VCaP (cell line): ENCODE results near the gene HDAC4.
"Not testable (repeated sequence)": the region's sequence is repeated elsewhere in the genome, so short reads cannot be mapped to it uniquely, and the experiment has no call there.

Experiments
- H3K27ac ChIP-seq: fragments of 450-650 bp; 2 replicates; pipeline ENCODE4 v1.5.1; 2017
- CTCF ChIP-seq: fragments of 450-650 bp; conservative IDR thresholded peaks from 2 replicates; pipeline ENCODE4 v1.5.1; 2017; ENCODE audit warnings: mild to moderate bottlenecking, moderate library complexity

Gene HDAC4

DNA sequence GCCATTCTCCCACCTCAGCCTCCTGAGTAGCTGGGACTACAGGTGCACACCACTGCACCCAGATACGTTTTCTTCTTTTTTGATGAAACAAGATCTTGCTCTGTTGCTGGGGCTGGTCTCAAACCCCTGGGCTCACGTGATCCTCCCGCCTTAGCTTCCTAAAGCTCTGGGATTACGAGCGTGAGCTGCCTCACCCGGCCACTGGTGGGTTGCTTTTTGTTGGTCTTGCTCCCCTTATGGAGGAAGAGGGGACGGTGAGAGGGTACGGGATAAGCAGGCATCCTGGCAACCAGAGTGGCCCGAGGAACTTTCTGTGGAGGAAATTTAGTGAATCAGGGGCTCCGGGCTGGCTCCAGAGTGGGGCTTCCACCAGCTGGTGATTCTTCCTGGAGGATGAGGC is 222.3 kb downstream of the HDAC4 start:
- TF ChIP-seq CTCF = no peak
- H3K27ac ChIP-seq = no peak overlapping the region

- H3K27ac ChIP-seq = no peak overlapping the region
- TF ChIP-seq CTCF = no peak
These were observed 222.9 kb downstream of the HDAC4 start for GRCh38 chr2:239177908-239178307.

DNA sequence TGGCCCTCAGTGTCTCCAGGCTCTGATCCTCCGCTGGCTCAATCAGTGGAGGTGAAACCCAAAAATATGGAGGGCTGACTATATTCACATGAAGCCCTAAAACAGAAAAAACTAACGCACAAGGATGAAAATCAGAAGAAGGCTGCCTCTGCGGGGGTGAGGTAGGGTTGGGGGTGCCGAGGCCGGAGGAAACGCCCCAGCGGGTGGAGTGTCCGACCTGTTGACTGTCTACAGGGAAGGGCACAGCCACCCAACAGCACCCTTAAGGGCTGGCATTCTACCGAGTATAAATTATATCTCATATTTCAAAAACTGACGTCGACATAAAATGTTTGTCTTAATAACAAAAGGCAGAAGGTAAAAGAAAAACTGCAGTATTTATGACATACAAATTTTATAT is 223.5 kb downstream of the HDAC4 start:
- TF ChIP-seq CTCF = no peak
- no peak overlapping the region for H3K27ac ChIP-seq

GRCh38 chr2:239176138-239176803 is 224.5 kb downstream of the HDAC4 start:
- H3K27ac ChIP-seq = not testable (repeated sequence)

DNA sequence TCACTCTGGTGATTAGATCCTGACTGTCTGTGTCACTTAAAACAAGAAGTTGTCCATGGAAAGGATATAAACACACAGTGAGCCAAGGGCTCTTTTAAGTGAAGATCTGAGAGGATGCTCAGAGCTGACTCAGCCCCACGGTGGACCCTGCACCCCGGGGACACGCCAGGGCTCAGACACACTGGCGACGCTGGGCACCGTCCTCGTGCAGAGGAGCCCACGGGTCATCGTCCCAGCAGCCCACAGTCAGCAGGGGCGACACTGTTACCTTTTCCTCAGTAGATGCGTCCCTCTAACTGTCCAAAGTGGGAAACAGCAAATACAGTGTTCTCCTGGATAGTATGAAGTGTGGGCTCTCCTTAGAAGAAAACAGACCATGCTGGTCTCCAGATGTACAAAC is 225.6 kb downstream of the HDAC4 start:
- no peak for TF ChIP-seq CTCF
- no peak overlapping the region for H3K27ac ChIP-seq

GRCh38 chr2:239173301-239173700 is 227.5 kb downstream of the HDAC4 start:
- TF ChIP-seq CTCF = no peak

GRCh38 chr2:239171643-239172042 is 229.2 kb downstream of the HDAC4 start:
- no peak overlapping the region for H3K27ac ChIP-seq
- no peak for TF ChIP-seq CTCF

More at GRCh38 chr2:239173301-239173700, 227.5 kb downstream of the HDAC4 start:
- no peak overlapping the region for H3K27ac ChIP-seq

- no peak overlapping the region for H3K27ac ChIP-seq
- no peak for TF ChIP-seq CTCF
These were observed 231.3 kb downstream of the HDAC4 start for GRCh38 chr2:239169311-239170048.
